ENCODE data around the gene RAPGEFL1. TPM values are rescaled to one million over a fixed set of nuclear protein-coding genes. Genes with fewer than 3 reads are reported as not detected.

The RAPGEFL1 gene
- total and polyA plus RNA-seq, 10 of the 15 experiments (the other 5 are each of a cell fraction or from before 2014, with no cell fraction given) = 0.13 to 3.2 (median 1.5) TPM

GRCh38 chr17:40175928-40176753, 1.1 kb upstream of the RAPGEFL1 start (continued):
- TF ChIP-seq BCLAF1 (IDR thresholded peaks at IDR 0.05) (no peak), ZZZ3 (IDR thresholded peaks at IDR 0.05; ENCODE audit: control insufficient read depth, insufficient read length, low read depth) (no peak)

- in situ Hi-C loops (cut with MboI) = no loop called here
- 93% methylated on average over 2 of the region's 2 CpGs for WGBS (ENCODE audit: insufficient coverage, insufficient replicate concordance, low lambda C conversion rate, missing lambda C conversion rate)
- intact Hi-C loops (cut with micrococcal nuclease; ENCODE audit: unreplicated experiment) = no loop called here
- Histone ChIP-seq H2AFZ (ENCODE audit: control insufficient read depth, low read depth, low read length) (no peak overlapping the region), H3K4me3 (no peak overlapping the region), H3K27ac (ENCODE audit: control insufficient read depth, insufficient read depth) (no peak overlapping the region), H3K4me2 (ENCODE audit: control insufficient read depth, insufficient read depth) (no peak overlapping the region; the same call in 1 of the 2 replicates), H3K27me3 (replicated peaks in 1 of 2; ENCODE audit: control insufficient read depth in 2 of 2, insufficient read depth in 2 of 2, low read length in 1 of 2) (no peaks in the 10 kb centered on the region), H3K9ac (ENCODE audit: control insufficient read depth, insufficient read depth, low read length) (no peak overlapping the region), H3K36me3 (ENCODE audit: control insufficient read depth in 2 of 2, insufficient read depth in 2 of 2, low read length in 1 of 2) (peaks cover 4 to 6% of the 10 kb centered on the region in 2 experiments; a peak in 3 of 4 replicates), H4K20me1 (ENCODE audit: control insufficient read depth, insufficient read depth) (no peaks in the 10 kb centered on the region), H3K9me3 (replicated peaks; ENCODE audit: control insufficient read depth, insufficient read depth, low read length) (no peaks in the 10 kb centered on the region), H3K4me1 (ENCODE audit: control insufficient read depth, insufficient read depth, low read length) (peaks cover 4% of the 10 kb centered on the region), H3K79me2 (ENCODE audit: control insufficient read depth, insufficient read depth, low read length) (no peaks in the 10 kb centered on the region)
- TF ChIP-seq RB1 (IDR thresholded peaks at IDR 0.05; ENCODE audit: borderline replicate concordance) = no peak
- ChIA-PET POLR2A (interaction anchor here (1.0 kb wide), 1 partner anchor 17 kb away, joined by 4 read pairs; no protein-coding TSS in a partner anchor), RAD21 (ENCODE audit: unreplicated experiment) (interaction anchor here (1.1 kb wide), 1 partner anchor 64 kb away, joined by 7 read pairs; no protein-coding TSS in a partner anchor), SMC1A (ENCODE audit: uncharacterized antibody, unreplicated experiment) (interaction anchor here (5.1 kb wide), 1 partner anchor 64 kb away, joined by 35 read pairs; no protein-coding TSS in a partner anchor), CTCF (interaction anchor here (0.7 to 5.1 kb wide), 3 partner anchors 15 to 64 kb away, joined by 3 to 42 read pairs (median 3); no protein-coding TSS in a partner anchor)
- FAIRE-seq = no peak
- no peak for DNase-seq (ENCODE audit: low read depth, low spot score)
- no peak for ATAC-seq
- BruUV-seq (replicated peaks) = no TSS peak
Observed at GRCh38 chr17:40176754-40177110, 538 bp upstream of the RAPGEFL1 start.
